Lower leg skin (tissue), 4 donors: ENCODE results near the gene SPECC1L. TPM values are rescaled to one million over a fixed set of nuclear protein-coding genes. Genes with fewer than 3 reads are reported as not detected.
"Not testable (repeated sequence)": the region's sequence is repeated elsewhere in the genome, so short reads cannot be mapped to it uniquely, and the experiment has no call there.

Experiments
- DNase-seq, 2 donors: peaks; one replicate each; pipeline ENCODE4 v3.0.0-alpha.2; 2019; ENCODE audit warnings: low spot score in 2 of 2
- H3K4me3 ChIP-seq: fragments of 200-600 bp; sonication (generic); 2 replicates; pipeline ENCODE4 v1.5.1; 2017; ENCODE audit warnings: mild to moderate bottlenecking, low read depth; ENCODE audit not compliant: poor library complexity, severe bottlenecking
- CTCF ChIP-seq, 3 donors: fragments of 450-650 bp; IDR thresholded peaks; one replicate each; pipeline ENCODE4 v1.5.1; 2016; ENCODE audit warnings: antibody characterized with exemption in 3 of 3, mild to moderate bottlenecking in 3 of 3, moderate library complexity in 2 of 3
- POLR2A ChIP-seq, 2 donors: fragments of 450-650 bp; IDR thresholded peaks; one replicate each; pipeline ENCODE4 v1.6.1; 2016 to 2017; ENCODE audit warnings: antibody characterized with exemption in 2 of 2, mild to moderate bottlenecking in 1 of 2, moderate library complexity in 1 of 2
- WGBS, 2 donors: methylation state at CpG; one replicate each; pipeline ENCODE4 v1.1.5; 2018; 5-methylcytosine and 5-hydroxymethylcytosine counted together
- intact Hi-C: fragments of 100-400 bp; cut with DNase I; formaldehyde crosslinking; loops from one replicate; pipeline ENCODE4 v1.15.0; 2023; ENCODE audit warnings: low total_unique reads
- total RNA-seq, 4 donors: library from RNA; depleted of rRNA; stranded (reverse); fragments of >200 nt; gene quantifications; one replicate each; pipeline ENCODE4 v1.1.0, GENCODE V29; 2016

SPECC1L gene
- total RNA-seq, 4 donors from 2014 or later, result 17.6 to 30.6 (median 23.3) TPM

- intact Hi-C loops, result no loop called here
- H3K4me3 ChIP-seq, result no peak overlapping the region
Observed at GRCh38 chr22:24304062-24304675, 33.5 kb downstream of the SPECC1L start.

DNA sequence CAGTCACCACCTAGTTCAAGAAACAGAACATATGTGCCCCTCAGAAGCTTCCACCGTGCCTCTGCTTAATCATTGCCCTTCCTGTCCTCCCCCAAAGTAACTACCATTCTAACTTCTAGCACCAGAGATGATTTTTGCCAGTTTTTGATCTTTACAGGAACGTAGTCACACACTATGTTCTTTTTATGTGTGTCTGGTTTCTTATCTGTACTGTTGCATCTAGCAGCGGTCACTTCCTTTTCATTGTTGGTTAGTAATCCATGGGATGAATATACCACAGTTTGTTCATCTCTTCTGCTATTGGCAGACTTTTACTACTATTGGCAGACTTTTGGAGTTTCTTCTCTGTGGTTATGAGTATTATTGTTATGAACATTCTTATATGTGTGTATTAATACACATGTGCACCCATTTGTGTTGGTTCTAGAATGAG lies 34.6 kb downstream of the SPECC1L start:
- TF ChIP-seq POLR2A (IDR thresholded peaks at IDR 0.05) (no peak), CTCF (IDR thresholded peaks at IDR 0.05) (no peak)
- H3K4me3 ChIP-seq, result no peak overlapping the region
- no peak for DNase-seq
- intact Hi-C loops, result no loop called here
- 68 to 73% methylated on average over 3 of the region's 3 CpGs for WGBS, 2 donors

More at GRCh38 chr22:24304062-24304675, 33.5 kb downstream of the SPECC1L start:
- 88 to 93% methylated on average over 1 of the region's 1 CpG for WGBS, 2 donors
- no peak for DNase-seq
- TF ChIP-seq POLR2A (IDR thresholded peaks at IDR 0.05) (no peak), CTCF (IDR thresholded peaks at IDR 0.05) (no peak)

DNA sequence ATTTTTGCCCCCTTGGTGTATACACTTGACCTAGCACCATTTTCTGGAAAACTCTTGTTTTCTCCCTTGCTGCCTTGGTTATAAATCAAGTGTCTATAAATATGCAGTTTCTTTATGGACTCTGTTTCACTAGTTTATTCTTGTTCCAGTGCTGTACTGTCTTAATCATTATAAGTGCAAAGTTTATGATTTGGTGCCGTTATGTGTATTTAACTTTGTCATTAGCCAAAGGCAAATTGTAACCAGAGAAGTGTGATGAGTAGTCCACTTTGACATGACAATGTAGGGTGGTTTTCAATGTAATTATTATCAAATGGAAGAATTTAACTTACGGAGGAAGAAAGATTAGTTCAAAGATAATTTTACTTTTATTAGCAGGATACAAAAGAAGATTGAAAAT lies 40.3 kb downstream of the SPECC1L start:
- WGBS, 2 donors, result 84 to 87% methylated on average over 2 of the region's 2 CpGs
- no peak overlapping the region for H3K4me3 ChIP-seq
- no peak for DNase-seq
- intact Hi-C loops, result no loop called here
- TF ChIP-seq POLR2A (IDR thresholded peaks at IDR 0.05) (no peak), CTCF (IDR thresholded peaks at IDR 0.05) (no peak)

DNA sequence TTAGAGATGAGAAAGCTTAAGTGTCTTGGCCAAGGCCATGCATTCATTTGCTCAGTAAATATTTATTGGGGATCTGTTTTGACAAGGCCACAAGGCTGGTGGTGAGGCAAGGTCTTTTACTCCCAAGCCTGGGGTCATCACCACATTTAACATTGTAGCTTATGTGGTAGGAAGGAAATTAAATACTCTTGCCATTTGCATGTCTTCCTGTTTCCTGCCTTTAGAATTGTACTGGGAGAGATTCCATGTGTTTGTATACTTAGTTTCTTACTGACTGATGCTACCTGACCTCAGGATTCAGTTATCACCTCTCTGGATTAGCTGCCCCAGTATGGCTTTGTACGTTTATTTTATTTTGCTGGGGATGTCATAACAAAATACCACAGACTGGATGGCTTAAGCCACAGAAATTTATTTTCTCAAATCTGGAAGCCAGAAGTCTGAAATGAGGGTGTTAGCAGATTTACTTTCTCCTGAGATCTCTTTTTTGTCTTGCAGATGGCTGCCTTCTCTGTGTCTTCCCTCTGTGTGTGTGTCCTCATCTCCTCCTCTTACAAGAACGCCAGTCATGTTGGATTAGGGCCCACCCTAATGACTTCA lies 44.8 kb downstream of the SPECC1L start:
- 63 to 66% methylated on average over 2 of the region's 2 CpGs for WGBS, 2 donors
- TF ChIP-seq CTCF (IDR thresholded peaks at IDR 0.05), result no peak
- no peak for TF ChIP-seq POLR2A (IDR thresholded peaks at IDR 0.05)
- no peak overlapping the region for H3K4me3 ChIP-seq
- no peak for DNase-seq
- intact Hi-C loops, result no loop called here

- intact Hi-C loops, DNase-seq, H3K4me3 ChIP-seq: not testable (repeated sequence)
- 77 to 80% methylated on average over 1 to 4 of the region's 6 CpGs for WGBS, 2 donors
Observed at GRCh38 chr22:24316264-24316663, 45.6 kb downstream of the SPECC1L start.

DNA sequence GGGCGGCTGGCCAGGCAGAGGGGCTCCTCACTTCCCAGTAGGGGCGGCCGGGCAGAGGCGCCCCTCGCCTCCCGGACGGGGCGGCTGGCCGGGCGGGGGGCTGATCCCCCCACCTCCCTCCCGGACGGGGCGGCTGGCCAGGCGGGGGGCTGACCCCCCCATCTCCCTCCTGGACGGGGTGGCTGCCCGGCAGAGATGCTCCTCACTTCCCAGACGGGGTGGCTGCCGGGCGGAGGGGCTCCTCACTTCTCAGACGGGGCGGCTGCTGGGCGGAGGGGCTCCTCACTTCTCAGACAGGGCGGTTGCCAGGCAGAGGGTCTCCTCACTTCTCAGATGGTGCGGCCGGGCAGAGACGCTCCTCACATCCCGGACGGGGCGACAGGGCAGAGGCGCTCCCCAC lies 46.9 kb downstream of the SPECC1L start:
- H3K4me3 ChIP-seq, DNase-seq, intact Hi-C loops: not testable (repeated sequence)
- 93 to 100% methylated on average over 9 to 16 of the region's 30 CpGs for WGBS, 2 donors

DNA sequence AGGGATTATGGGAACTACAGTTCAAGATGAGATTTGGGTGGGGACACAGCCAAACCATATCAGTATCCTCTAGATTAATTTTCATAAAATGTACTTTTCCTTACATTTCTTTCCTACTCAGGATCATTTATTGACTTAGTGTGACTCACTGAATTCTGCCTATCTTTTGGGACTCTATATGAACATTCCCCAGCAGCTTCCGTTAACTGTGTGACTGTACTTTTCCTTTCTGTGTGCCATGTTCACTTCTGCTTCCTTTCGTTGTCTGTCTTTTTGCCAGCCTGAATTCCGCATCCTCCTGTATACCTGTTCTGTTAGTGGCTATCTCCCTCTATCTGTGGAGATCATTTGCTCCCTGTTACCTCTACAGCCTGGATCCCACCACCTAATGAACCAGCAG lies 48.8 kb downstream of the SPECC1L start:
- WGBS, 2 donors, result 92 to 98% methylated on average over 3 of the region's 3 CpGs
- DNase-seq, result no peak
- intact Hi-C loops, result no loop called here
- TF ChIP-seq CTCF (IDR thresholded peaks at IDR 0.05), result no peak
- TF ChIP-seq POLR2A (IDR thresholded peaks at IDR 0.05), result no peak
- no peak overlapping the region for H3K4me3 ChIP-seq
